Caki2 (cell line): ENCODE measurements around the gene CNGA3. TPM values are rescaled to one million over a fixed set of nuclear protein-coding genes. Genes with fewer than 3 reads are reported as not detected.
"Not testable (repeated sequence)": the region's sequence is repeated elsewhere in the genome, so short reads cannot be mapped to it uniquely, and the experiment has no call there.

ENCODE experiments used
- DNase-seq: peaks from one replicate; pipeline ENCODE4 v3.0.0-alpha.2; 2015; ENCODE audit warnings: low read depth
- in situ Hi-C: cut with HindIII; loops from 2 replicates; pipeline ENCODE4 v1.10.0; 2016; ENCODE audit warnings: low sequenced_read_pairs, low pct_unique_long_range_greater_than_20kb, mixed read lengths
- total RNA-seq: library from RNA; depleted of rRNA; stranded (reverse); fragments of >200 nt; shearing (Covaris generic); gene quantifications from 2 replicates; pipeline ENCODE4 v1.2.3, GENCODE V29; 2014; ENCODE audit warnings: low replicate concordance

Gene CNGA3
- total RNA-seq, 1 experiment from 2014 or later: not detected

GRCh38 chr2:98389251-98389605 lies 43.0 kb downstream of the CNGA3 start:
- in situ Hi-C loops: no loop called here
- DNase-seq: no peak

GRCh38 chr2:98390571-98391476 lies 44.6 kb downstream of the CNGA3 start:
- in situ Hi-C loops: no loop called here
- DNase-seq: no peak

- no peak for DNase-seq
- in situ Hi-C loops: no loop called here
Observed at GRCh38 chr2:98391581-98392270, 45.5 kb downstream of the CNGA3 start.

GRCh38 chr2:98393354-98393753 lies 47.1 kb downstream of the CNGA3 start:
- in situ Hi-C loops: no loop called here
- no peak for DNase-seq

- DNase-seq: no peak
- in situ Hi-C loops: no loop called here
Observed at GRCh38 chr2:98394595-98395153, 48.4 kb downstream of the CNGA3 start.

GRCh38 chr2:98395977-98396376 lies 49.7 kb downstream of the CNGA3 start:
- DNase-seq: no peak
- in situ Hi-C loops: no loop called here

- in situ Hi-C loops: no loop called here
- no peak for DNase-seq
Observed at GRCh38 chr2:98396745-98397355, 50.6 kb downstream of the CNGA3 start.

GRCh38 chr2:98399140-98399539 lies 52.9 kb downstream of the CNGA3 start:
- in situ Hi-C loops: no loop called here
- no peak for DNase-seq

- in situ Hi-C loops: no loop called here
- DNase-seq: no peak
Observed at GRCh38 chr2:98403878-98404277, 57.6 kb downstream of the CNGA3 start.

GRCh38 chr2:98404556-98405250 lies 58.4 kb downstream of the CNGA3 start:
- in situ Hi-C loops: no loop called here
- DNase-seq: no peak

- no peak for DNase-seq
- in situ Hi-C loops: no loop called here
Observed at GRCh38 chr2:98405301-98405700, 59.0 kb downstream of the CNGA3 start.

GRCh38 chr2:98408155-98408554 lies 61.9 kb downstream of the CNGA3 start:
- no peak for DNase-seq
- in situ Hi-C loops: no loop called here

GRCh38 chr2:98412751-98413458 lies 66.6 kb downstream of the CNGA3 start:
- in situ Hi-C loops: no loop called here
- DNase-seq: peak; percentile 61

GRCh38 chr2:98414246-98414645 lies 68.0 kb downstream of the CNGA3 start:
- DNase-seq, in situ Hi-C loops: not testable (repeated sequence)

GRCh38 chr2:98415719-98416248 lies 69.5 kb downstream of the CNGA3 start:
- in situ Hi-C loops, DNase-seq: not testable (repeated sequence)

GRCh38 chr2:98416383-98417159 lies 70.3 kb downstream of the CNGA3 start:
- no peak for DNase-seq
- in situ Hi-C loops: no loop called here

- DNase-seq: no peak
- in situ Hi-C loops: no loop called here
Observed at GRCh38 chr2:98419544-98419943, 73.3 kb downstream of the CNGA3 start.
